ENCODE data around the gene SMOC2. TPM values are rescaled to one million over a fixed set of nuclear protein-coding genes. Genes with fewer than 3 reads are reported as not detected.

Gene SMOC2
- total RNA-seq, 2 donors from 2014 or later = not detected

GRCh38 chr6:168494726-168495125, 53.7 kb downstream of the SMOC2 start:
- DNase-seq (no peak), ATAC-seq (no peak)
- H3K4me1 Mint-ChIP-seq = peaks cover 2% of the 10 kb centered on the region
- H3K27me3 Mint-ChIP-seq = peaks cover 14% of the 10 kb centered on the region
- no peaks in the 10 kb centered on the region for H3K9me3 ChIP-seq (ENCODE audit: control insufficient read depth, low read length, poor library complexity, severe bottlenecking)
- no peak overlapping the region for H3K4me3 Mint-ChIP-seq
- H3K27ac Mint-ChIP-seq = no peak overlapping the region
- no peaks in the 10 kb centered on the region for H3K36me3 Mint-ChIP-seq (ENCODE audit: low read depth)

- H3K4me3 Mint-ChIP-seq = no peak overlapping the region
- no peaks in the 10 kb centered on the region for H3K9me3 ChIP-seq (ENCODE audit: control insufficient read depth, low read length, poor library complexity, severe bottlenecking)
- H3K36me3 Mint-ChIP-seq (ENCODE audit: low read depth) = no peaks in the 10 kb centered on the region
- no peak for DNase-seq
- no peak overlapping the region for H3K27ac Mint-ChIP-seq
- peaks cover 2% of the 10 kb centered on the region for H3K4me1 Mint-ChIP-seq
- H3K27me3 Mint-ChIP-seq = peaks cover 12% of the 10 kb centered on the region
- ATAC-seq = no peak
Measured at GRCh38 chr6:168495133-168495532, 54.1 kb downstream of the SMOC2 start.

- H3K9me3 ChIP-seq (ENCODE audit: control insufficient read depth, low read length, poor library complexity, severe bottlenecking) = no peaks in the 10 kb centered on the region
- Mint-ChIP-seq H3K27ac (no peak overlapping the region), H3K4me1 (peaks cover 2% of the 10 kb centered on the region), H3K36me3 (ENCODE audit: low read depth) (no peaks in the 10 kb centered on the region), H3K27me3 (peaks cover 9% of the 10 kb centered on the region), H3K4me3 (no peak overlapping the region)
- DNase-seq = no peak
- no peak for ATAC-seq
Measured at GRCh38 chr6:168495636-168496035, 54.7 kb downstream of the SMOC2 start.

GRCh38 chr6:168496139-168496996, 55.4 kb downstream of the SMOC2 start:
- Mint-ChIP-seq H3K4me1 (peaks cover 4% of the 10 kb centered on the region), H3K36me3 (ENCODE audit: low read depth) (no peaks in the 10 kb centered on the region)
- no peak for ATAC-seq

GRCh38 chr6:168496997-168497331, 56.0 kb downstream of the SMOC2 start:
- no peaks in the 10 kb centered on the region for H3K36me3 Mint-ChIP-seq (ENCODE audit: low read depth)
- peaks cover 10% of the 10 kb centered on the region for H3K27me3 Mint-ChIP-seq
- no peak for ATAC-seq
- H3K9me3 ChIP-seq (ENCODE audit: control insufficient read depth, low read length, poor library complexity, severe bottlenecking) = no peaks in the 10 kb centered on the region
- no peak for DNase-seq
- H3K4me1 Mint-ChIP-seq = peaks cover 4% of the 10 kb centered on the region
- no peak overlapping the region for H3K4me3 Mint-ChIP-seq
- no peak overlapping the region for H3K27ac Mint-ChIP-seq

More at GRCh38 chr6:168496139-168496996, 55.4 kb downstream of the SMOC2 start:
- H3K9me3 ChIP-seq (ENCODE audit: control insufficient read depth, low read length, poor library complexity, severe bottlenecking) = no peaks in the 10 kb centered on the region
- no peak overlapping the region for H3K4me3 Mint-ChIP-seq
- DNase-seq = no peak
- peaks cover 7% of the 10 kb centered on the region for H3K27me3 Mint-ChIP-seq
- H3K27ac Mint-ChIP-seq = no peak overlapping the region

GRCh38 chr6:168497381-168497780, 56.4 kb downstream of the SMOC2 start:
- no peak overlapping the region for H3K27ac Mint-ChIP-seq

GRCh38 chr6:168498161-168498843, 57.3 kb downstream of the SMOC2 start:
- H3K9me3 ChIP-seq (ENCODE audit: control insufficient read depth, low read length, poor library complexity, severe bottlenecking) = no peaks in the 10 kb centered on the region
- DNase-seq = no peak
- no peak overlapping the region for H3K27ac Mint-ChIP-seq
- no peak overlapping the region for H3K4me3 Mint-ChIP-seq
- H3K36me3 Mint-ChIP-seq (ENCODE audit: low read depth) = no peaks in the 10 kb centered on the region
- peaks cover 4% of the 10 kb centered on the region for H3K4me1 Mint-ChIP-seq
- ATAC-seq = no peak
- peaks cover 15% of the 10 kb centered on the region for H3K27me3 Mint-ChIP-seq

More at GRCh38 chr6:168497381-168497780, 56.4 kb downstream of the SMOC2 start:
- ATAC-seq (no peak), DNase-seq (no peak)
- Mint-ChIP-seq H3K36me3 (ENCODE audit: low read depth) (no peaks in the 10 kb centered on the region), H3K4me1 (peaks cover 4% of the 10 kb centered on the region), H3K27me3 (peaks cover 14% of the 10 kb centered on the region), H3K4me3 (no peak overlapping the region)
- H3K9me3 ChIP-seq (ENCODE audit: control insufficient read depth, low read length, poor library complexity, severe bottlenecking) = no peaks in the 10 kb centered on the region

- Mint-ChIP-seq H3K4me3 (no peak overlapping the region), H3K36me3 (ENCODE audit: low read depth) (no peaks in the 10 kb centered on the region), H3K4me1 (peaks cover 4% of the 10 kb centered on the region), H3K27ac (no peak overlapping the region), H3K27me3 (peaks cover 20% of the 10 kb centered on the region)
- DNase-seq = no peak
- no peak for ATAC-seq
- no peaks in the 10 kb centered on the region for H3K9me3 ChIP-seq (ENCODE audit: control insufficient read depth, low read length, poor library complexity, severe bottlenecking)
Measured at GRCh38 chr6:168499045-168499650, 58.2 kb downstream of the SMOC2 start.

GRCh38 chr6:168500519-168500918, 59.5 kb downstream of the SMOC2 start:
- ATAC-seq (no peak), DNase-seq (no peak)
- Mint-ChIP-seq H3K4me3 (no peak overlapping the region), H3K4me1 (peaks cover 4% of the 10 kb centered on the region), H3K36me3 (ENCODE audit: low read depth) (no peaks in the 10 kb centered on the region), H3K27me3 (peaks cover 21% of the 10 kb centered on the region), H3K27ac (no peak overlapping the region)
- H3K9me3 ChIP-seq (ENCODE audit: control insufficient read depth, low read length, poor library complexity, severe bottlenecking) = no peaks in the 10 kb centered on the region

- no peak overlapping the region for H3K4me3 Mint-ChIP-seq
- no peaks in the 10 kb centered on the region for H3K36me3 Mint-ChIP-seq (ENCODE audit: low read depth)
- H3K27me3 Mint-ChIP-seq = peaks cover 21% of the 10 kb centered on the region
- H3K4me1 Mint-ChIP-seq = peaks cover 2% of the 10 kb centered on the region
- no peak for ATAC-seq
- H3K9me3 ChIP-seq (ENCODE audit: control insufficient read depth, low read length, poor library complexity, severe bottlenecking) = no peaks in the 10 kb centered on the region
- H3K27ac Mint-ChIP-seq = no peak overlapping the region
- DNase-seq = no peak
Measured at GRCh38 chr6:168501561-168501960, 60.6 kb downstream of the SMOC2 start.

GRCh38 chr6:168504366-168504765, 63.4 kb downstream of the SMOC2 start:
- H3K9me3 ChIP-seq (ENCODE audit: control insufficient read depth, low read length, poor library complexity, severe bottlenecking) = no peaks in the 10 kb centered on the region
- Mint-ChIP-seq H3K27me3 (peaks cover 32% of the 10 kb centered on the region), H3K4me1 (peaks cover 2% of the 10 kb centered on the region), H3K36me3 (ENCODE audit: low read depth) (no peaks in the 10 kb centered on the region), H3K4me3 (no peak overlapping the region), H3K27ac (no peak overlapping the region)
- no peak for DNase-seq
- no peak for ATAC-seq

GRCh38 chr6:168506460-168506859, 65.5 kb downstream of the SMOC2 start:
- ATAC-seq = no peak
- H3K9me3 ChIP-seq (ENCODE audit: control insufficient read depth, low read length, poor library complexity, severe bottlenecking) = no peaks in the 10 kb centered on the region
- Mint-ChIP-seq H3K4me3 (no peak overlapping the region), H3K27ac (no peak overlapping the region), H3K36me3 (ENCODE audit: low read depth) (no peaks in the 10 kb centered on the region), H3K27me3 (peaks cover 32% of the 10 kb centered on the region), H3K4me1 (no peaks in the 10 kb centered on the region)
- DNase-seq = no peak

- Mint-ChIP-seq H3K27me3 (peaks cover 30% of the 10 kb centered on the region), H3K4me1 (no peaks in the 10 kb centered on the region), H3K4me3 (no peak overlapping the region), H3K27ac (no peak overlapping the region), H3K36me3 (ENCODE audit: low read depth) (no peaks in the 10 kb centered on the region)
- DNase-seq = no peak
- H3K9me3 ChIP-seq (ENCODE audit: control insufficient read depth, low read length, poor library complexity, severe bottlenecking) = no peaks in the 10 kb centered on the region
- ATAC-seq = no peak
Measured at GRCh38 chr6:168507297-168507696, 66.3 kb downstream of the SMOC2 start.

All from T-helper 17 cell (primary cell).